Gastrocnemius medialis (tissue), 4 donors: Measurements from ENCODE around the gene NPAS3.

ENCODE experiments used
- POLR2A ChIP-seq, 2 donors: fragments of 450-650 bp; IDR thresholded peaks; one replicate each; pipeline ENCODE4 v1.6.1; 2017; ENCODE audit warnings: antibody characterized with exemption in 2 of 2, mild to moderate bottlenecking in 2 of 2, moderate library complexity in 2 of 2
- TF ChIP-seq, protein P1 (sequence below), 5 experiments: fragments of 450-650 bp in 3 of 5; fragments of 200-600 bp in 2 of 5; sonication (generic) in 2 of 5; IDR thresholded peaks in 4 of 5; conservative IDR thresholded peaks in 1 of 5; 1 replicate in 4 of 5; 2 replicates in 1 of 5; pipeline ENCODE4 v1.5.1; 2016 to 2019; ENCODE audit warnings: antibody characterized with exemption in 5 of 5, mild to moderate bottlenecking in 3 of 5, moderate library complexity in 3 of 5

DNA sequence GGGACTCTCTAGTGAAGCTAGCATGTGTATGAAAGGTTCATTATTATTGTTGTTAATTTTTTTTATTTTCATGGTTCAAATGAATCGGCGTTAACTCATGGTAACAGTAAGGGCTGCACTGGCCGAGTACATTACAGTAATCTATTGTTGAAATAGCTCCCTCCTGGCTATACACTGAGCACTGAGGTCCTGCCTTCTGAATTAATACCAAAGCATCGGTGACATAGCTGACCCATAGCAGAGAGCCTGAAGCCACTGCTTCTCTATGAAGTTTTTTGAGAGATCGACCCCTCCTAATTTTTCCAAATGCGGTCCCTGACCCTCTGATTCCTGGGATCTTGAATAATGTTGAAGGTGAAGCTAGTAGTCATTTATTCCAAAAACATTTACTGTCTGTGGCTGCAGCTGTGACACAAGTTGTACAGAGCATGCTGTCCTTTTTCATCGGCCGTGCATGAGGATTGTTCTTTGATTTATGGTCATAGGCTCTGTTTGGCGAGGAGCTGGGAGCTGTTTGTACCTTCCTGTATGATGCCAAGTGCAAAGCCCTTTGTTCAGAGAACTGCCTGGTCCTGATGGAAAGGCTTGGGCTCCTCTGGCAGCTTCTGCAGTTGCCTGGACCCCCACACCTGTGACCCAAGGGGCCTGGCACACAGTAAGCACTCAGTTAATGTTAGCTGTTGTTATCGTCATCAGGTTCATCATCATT is 525.7 kb downstream of the NPAS3 start:
- no peak for TF ChIP-seq POLR2A (IDR thresholded peaks at IDR 0.05)
- TF ChIP-seq, protein P1, sequence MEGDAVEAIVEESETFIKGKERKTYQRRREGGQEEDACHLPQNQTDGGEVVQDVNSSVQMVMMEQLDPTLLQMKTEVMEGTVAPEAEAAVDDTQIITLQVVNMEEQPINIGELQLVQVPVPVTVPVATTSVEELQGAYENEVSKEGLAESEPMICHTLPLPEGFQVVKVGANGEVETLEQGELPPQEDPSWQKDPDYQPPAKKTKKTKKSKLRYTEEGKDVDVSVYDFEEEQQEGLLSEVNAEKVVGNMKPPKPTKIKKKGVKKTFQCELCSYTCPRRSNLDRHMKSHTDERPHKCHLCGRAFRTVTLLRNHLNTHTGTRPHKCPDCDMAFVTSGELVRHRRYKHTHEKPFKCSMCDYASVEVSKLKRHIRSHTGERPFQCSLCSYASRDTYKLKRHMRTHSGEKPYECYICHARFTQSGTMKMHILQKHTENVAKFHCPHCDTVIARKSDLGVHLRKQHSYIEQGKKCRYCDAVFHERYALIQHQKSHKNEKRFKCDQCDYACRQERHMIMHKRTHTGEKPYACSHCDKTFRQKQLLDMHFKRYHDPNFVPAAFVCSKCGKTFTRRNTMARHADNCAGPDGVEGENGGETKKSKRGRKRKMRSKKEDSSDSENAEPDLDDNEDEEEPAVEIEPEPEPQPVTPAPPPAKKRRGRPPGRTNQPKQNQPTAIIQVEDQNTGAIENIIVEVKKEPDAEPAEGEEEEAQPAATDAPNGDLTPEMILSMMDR (IDR thresholded peaks at IDR 0.05 in 4 of 5, conservative IDR thresholded peaks at IDR 0.05 in 1 of 5), result no peak
